Liver (tissue), 3 donors: ENCODE measurements around the gene SMIM29.

Experiments used
- ATF3 ChIP-seq: IDR thresholded peaks from 2 replicates; pipeline ENCODE4 v1.6.1; 2016; ENCODE audit warnings: antibody characterized with exemption
- EGR1 ChIP-seq, 2 donors: IDR thresholded peaks; 2 replicates each; pipeline ENCODE4 v1.6.1; 2016 to 2018; ENCODE audit warnings: antibody characterized with exemption in 2 of 2, low read depth in 2 of 2
- FOXA1 ChIP-seq: IDR thresholded peaks from 2 replicates; pipeline ENCODE4 v1.6.1; 2016; ENCODE audit warnings: antibody characterized with exemption
- GABPA ChIP-seq, 2 donors: IDR thresholded peaks in 1 of 2; conservative IDR thresholded peaks in 1 of 2; 2 replicates each; pipeline ENCODE4 v1.6.1; 2016; ENCODE audit warnings: antibody characterized with exemption in 2 of 2, mild to moderate bottlenecking in 1 of 2, moderate library complexity in 1 of 2
- JUND ChIP-seq, 2 donors: IDR thresholded peaks; 2 replicates each; pipeline ENCODE4 v1.6.1; 2016; ENCODE audit warnings: antibody characterized with exemption in 2 of 2
- MAX ChIP-seq: IDR thresholded peaks from 2 replicates; pipeline ENCODE4 v1.6.1; 2016; ENCODE audit warnings: antibody characterized with exemption
- REST ChIP-seq: IDR thresholded peaks from 2 replicates; pipeline ENCODE4 v1.6.1; 2016; ENCODE audit warnings: antibody characterized with exemption, mild to moderate bottlenecking
- RXRA ChIP-seq, 2 donors: IDR thresholded peaks; 2 replicates each; pipeline ENCODE4 v1.6.1; 2017 to 2018; ENCODE audit warnings: antibody characterized with exemption in 2 of 2, mild to moderate bottlenecking in 1 of 2
- TAF1 ChIP-seq: conservative IDR thresholded peaks from 2 replicates; pipeline ENCODE4 v1.6.1; 2016; ENCODE audit warnings: antibody characterized with exemption, mild to moderate bottlenecking
- YY1 ChIP-seq: IDR thresholded peaks from 2 replicates; pipeline ENCODE4 v1.6.1; 2016; ENCODE audit warnings: antibody characterized with exemption, mild to moderate bottlenecking
- ZBTB33 ChIP-seq: IDR thresholded peaks from 2 replicates; pipeline ENCODE4 v1.6.1; 2016; ENCODE audit warnings: antibody characterized with exemption
- TF ChIP-seq, protein P1 (sequence below): fragments of 150-350 bp; IDR thresholded peaks from 2 replicates; pipeline ENCODE4 v1.5.1; 2017; ENCODE audit warnings: improper control_type of control experiment, low read depth, low read length; ENCODE audit not compliant: missing input control
- donor health status: healthy.
- donor health status: healthy.

- TF ChIP-seq TAF1 (no peak), JUND (IDR thresholded peaks at IDR 0.05) (no peak), MAX (no peak), REST (no peak), YY1 (no peak), EGR1 (IDR thresholded peaks at IDR 0.05; ENCODE audit: low read depth in 2 of 2) (no peak), ZBTB33 (no peak), GABPA (IDR thresholded peaks at IDR 0.05 in 1 of 2, conservative IDR thresholded peaks at IDR 0.05 in 1 of 2) (no peak), FOXA1 (no peak), RXRA (IDR thresholded peaks at IDR 0.05) (no peak), ATF3 (no peak)
- TF ChIP-seq, protein P1, sequence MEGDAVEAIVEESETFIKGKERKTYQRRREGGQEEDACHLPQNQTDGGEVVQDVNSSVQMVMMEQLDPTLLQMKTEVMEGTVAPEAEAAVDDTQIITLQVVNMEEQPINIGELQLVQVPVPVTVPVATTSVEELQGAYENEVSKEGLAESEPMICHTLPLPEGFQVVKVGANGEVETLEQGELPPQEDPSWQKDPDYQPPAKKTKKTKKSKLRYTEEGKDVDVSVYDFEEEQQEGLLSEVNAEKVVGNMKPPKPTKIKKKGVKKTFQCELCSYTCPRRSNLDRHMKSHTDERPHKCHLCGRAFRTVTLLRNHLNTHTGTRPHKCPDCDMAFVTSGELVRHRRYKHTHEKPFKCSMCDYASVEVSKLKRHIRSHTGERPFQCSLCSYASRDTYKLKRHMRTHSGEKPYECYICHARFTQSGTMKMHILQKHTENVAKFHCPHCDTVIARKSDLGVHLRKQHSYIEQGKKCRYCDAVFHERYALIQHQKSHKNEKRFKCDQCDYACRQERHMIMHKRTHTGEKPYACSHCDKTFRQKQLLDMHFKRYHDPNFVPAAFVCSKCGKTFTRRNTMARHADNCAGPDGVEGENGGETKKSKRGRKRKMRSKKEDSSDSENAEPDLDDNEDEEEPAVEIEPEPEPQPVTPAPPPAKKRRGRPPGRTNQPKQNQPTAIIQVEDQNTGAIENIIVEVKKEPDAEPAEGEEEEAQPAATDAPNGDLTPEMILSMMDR, result no peak
Measured at GRCh38 chr6:34295721-34296120, 46.9 kb upstream of the SMIM29 start.
